ENCODE measurements around the gene PER1. TPM values are rescaled to one million over a fixed set of nuclear protein-coding genes. Genes with fewer than 3 reads are reported as not detected.
A peak's percentile ranks its signal among the peaks of the same experiment; 100 is the strongest.

PER1 gene
- total and polyA plus RNA-seq, 2 of the 13 experiments (the other 11 are each of a cell fraction or from before 2014, with no cell fraction given): 2.6 to 3.6 TPM

- TF ChIP-seq, protein P1, sequence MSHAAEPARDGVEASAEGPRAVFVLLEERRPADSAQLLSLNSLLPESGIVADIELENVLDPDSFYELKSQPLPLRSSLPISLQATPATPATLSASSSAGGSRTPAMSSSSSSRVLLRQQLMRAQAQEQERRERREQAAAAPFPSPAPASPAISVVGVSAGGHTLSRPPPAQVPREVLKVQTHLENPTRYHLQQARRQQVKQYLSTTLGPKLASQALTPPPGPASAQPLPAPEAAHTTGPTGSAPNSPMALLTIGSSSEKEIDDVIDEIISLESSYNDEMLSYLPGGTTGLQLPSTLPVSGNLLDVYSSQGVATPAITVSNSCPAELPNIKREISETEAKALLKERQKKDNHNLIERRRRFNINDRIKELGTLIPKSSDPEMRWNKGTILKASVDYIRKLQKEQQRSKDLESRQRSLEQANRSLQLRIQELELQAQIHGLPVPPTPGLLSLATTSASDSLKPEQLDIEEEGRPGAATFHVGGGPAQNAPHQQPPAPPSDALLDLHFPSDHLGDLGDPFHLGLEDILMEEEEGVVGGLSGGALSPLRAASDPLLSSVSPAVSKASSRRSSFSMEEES (CRISPR knock-in tag; IDR thresholded peaks at IDR 0.05): peak; percentile 77
- TF ChIP-seq ZNF615 (CRISPR knock-in tag; IDR thresholded peaks at IDR 0.05; ENCODE audit: borderline replicate concordance): no peak
- TF ChIP-seq THAP11 (CRISPR knock-in tag; IDR thresholded peaks at IDR 0.05): peak; percentile 25; the same call in 1 of the 2 replicates
- TF ChIP-seq ZFP36L1 (CRISPR knock-in tag; IDR thresholded peaks at IDR 0.05): 0 out of 2 replicates have a peak, but pooled peaks have one; percentile 7
- TF ChIP-seq, protein P2, sequence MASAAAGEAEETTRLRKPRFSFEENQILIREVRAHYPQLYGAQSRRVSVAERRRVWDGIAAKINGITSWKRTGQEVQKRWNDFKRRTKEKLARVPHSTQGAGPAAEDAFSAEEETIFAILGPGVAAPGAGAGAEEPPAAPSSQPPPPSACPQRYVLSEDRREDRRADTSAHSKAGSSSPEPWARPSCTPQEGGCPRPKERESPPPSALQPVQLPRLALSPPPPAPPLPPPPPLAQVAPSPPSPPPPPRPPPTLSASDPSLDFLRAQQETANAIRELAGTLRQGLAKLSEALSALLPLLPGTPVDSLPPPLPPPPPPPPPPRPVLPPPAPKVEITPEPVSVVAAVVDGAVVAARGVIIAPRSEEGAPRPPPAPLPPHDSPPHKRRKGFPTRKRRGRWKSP (CRISPR knock-in tag; IDR thresholded peaks at IDR 0.05): no peak
- 0 out of 2 replicates have a peak, but pooled peaks have one; percentile 35 for TF ChIP-seq RARA (CRISPR knock-in tag; IDR thresholded peaks at IDR 0.05)
- TF ChIP-seq, protein P3, sequence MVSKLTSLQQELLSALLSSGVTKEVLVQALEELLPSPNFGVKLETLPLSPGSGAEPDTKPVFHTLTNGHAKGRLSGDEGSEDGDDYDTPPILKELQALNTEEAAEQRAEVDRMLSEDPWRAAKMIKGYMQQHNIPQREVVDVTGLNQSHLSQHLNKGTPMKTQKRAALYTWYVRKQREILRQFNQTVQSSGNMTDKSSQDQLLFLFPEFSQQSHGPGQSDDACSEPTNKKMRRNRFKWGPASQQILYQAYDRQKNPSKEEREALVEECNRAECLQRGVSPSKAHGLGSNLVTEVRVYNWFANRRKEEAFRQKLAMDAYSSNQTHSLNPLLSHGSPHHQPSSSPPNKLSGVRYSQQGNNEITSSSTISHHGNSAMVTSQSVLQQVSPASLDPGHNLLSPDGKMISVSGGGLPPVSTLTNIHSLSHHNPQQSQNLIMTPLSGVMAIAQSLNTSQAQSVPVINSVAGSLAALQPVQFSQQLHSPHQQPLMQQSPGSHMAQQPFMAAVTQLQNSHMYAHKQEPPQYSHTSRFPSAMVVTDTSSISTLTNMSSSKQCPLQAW (CRISPR knock-in tag; IDR thresholded peaks at IDR 0.05): no peak; the same call in 1 of the 2 replicates
- no peak for TF ChIP-seq TFAP4 (IDR thresholded peaks at IDR 0.05; ENCODE audit: borderline replicate concordance, low read depth)
- TF ChIP-seq ZFX (CRISPR knock-in tag; IDR thresholded peaks at IDR 0.05; ENCODE audit: low read depth): no peak
- TF ChIP-seq GATAD1 (CRISPR knock-in tag; IDR thresholded peaks at IDR 0.05): peak; percentile 60; the same call in 1 of the 2 replicates
- TF ChIP-seq FOXA1 (IDR thresholded peaks at IDR 0.05): no peak
- TF ChIP-seq FOXA1 (CRISPR knock-in tag; IDR thresholded peaks at IDR 0.05): peak; percentile 9; the same call in 1 of the 2 replicates
- TF ChIP-seq ZNF629 (CRISPR knock-in tag; conservative IDR thresholded peaks at IDR 0.05): no peak
- TF ChIP-seq DRAP1 (CRISPR knock-in tag; IDR thresholded peaks at IDR 0.05): peak; percentile 84
- TF ChIP-seq, protein P4, sequence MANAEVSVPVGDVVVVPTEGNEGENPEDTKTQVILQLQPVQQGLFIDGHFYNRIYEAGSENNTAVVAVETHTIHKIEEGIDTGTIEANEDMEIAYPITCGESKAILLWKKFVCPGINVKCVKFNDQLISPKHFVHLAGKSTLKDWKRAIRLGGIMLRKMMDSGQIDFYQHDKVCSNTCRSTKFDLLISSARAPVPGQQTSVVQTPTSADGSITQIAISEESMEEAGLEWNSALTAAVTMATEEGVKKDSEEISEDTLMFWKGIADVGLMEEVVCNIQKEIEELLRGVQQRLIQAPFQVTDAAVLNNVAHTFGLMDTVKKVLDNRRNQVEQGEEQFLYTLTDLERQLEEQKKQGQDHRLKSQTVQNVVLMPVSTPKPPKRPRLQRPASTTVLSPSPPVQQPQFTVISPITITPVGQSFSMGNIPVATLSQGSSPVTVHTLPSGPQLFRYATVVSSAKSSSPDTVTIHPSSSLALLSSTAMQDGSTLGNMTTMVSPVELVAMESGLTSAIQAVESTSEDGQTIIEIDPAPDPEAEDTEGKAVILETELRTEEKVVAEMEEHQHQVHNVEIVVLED (CRISPR knock-in tag; IDR thresholded peaks at IDR 0.05; ENCODE audit: borderline replicate concordance): no peak
- TF ChIP-seq, protein P5, sequence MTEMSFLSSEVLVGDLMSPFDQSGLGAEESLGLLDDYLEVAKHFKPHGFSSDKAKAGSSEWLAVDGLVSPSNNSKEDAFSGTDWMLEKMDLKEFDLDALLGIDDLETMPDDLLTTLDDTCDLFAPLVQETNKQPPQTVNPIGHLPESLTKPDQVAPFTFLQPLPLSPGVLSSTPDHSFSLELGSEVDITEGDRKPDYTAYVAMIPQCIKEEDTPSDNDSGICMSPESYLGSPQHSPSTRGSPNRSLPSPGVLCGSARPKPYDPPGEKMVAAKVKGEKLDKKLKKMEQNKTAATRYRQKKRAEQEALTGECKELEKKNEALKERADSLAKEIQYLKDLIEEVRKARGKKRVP (CRISPR knock-in tag; IDR thresholded peaks at IDR 0.05): no peak
- peak; percentile 62 for TF ChIP-seq PHF5A (CRISPR knock-in tag; IDR thresholded peaks at IDR 0.05; ENCODE audit: low read depth, unreplicated experiment)
- no peak for TF ChIP-seq GMEB2 (CRISPR knock-in tag; IDR thresholded peaks at IDR 0.05; ENCODE audit: low read depth)
Measured at GRCh38 chr17:8192070-8192815, 40.0 kb upstream of the PER1 start (continued).

Measured in HepG2 (cell line).